Activated naive CD4-positive, alpha-beta T cell (primary cell): ENCODE data around the gene NCAPD2.
A peak's percentile ranks its signal among the peaks of the same experiment; 100 is the strongest.
"Not testable (repeated sequence)": the region's sequence is repeated elsewhere in the genome, so short reads cannot be mapped to it uniquely, and the experiment has no call there.

Experiments used
- DNase-seq, 4 experiments: peaks; one replicate each; lab custom pipeline; 2025; lab: John Stamatoyannopoulos, UW

NCAPD2 gene

GRCh38 chr12:6497291-6497690, 3.4 kb downstream of the NCAPD2 start:
- DNase-seq, result not testable (repeated sequence)

GRCh38 chr12:6500466-6500865, 6.6 kb downstream of the NCAPD2 start:
- no peak for DNase-seq

- DNase-seq, result no peak
Measured at GRCh38 chr12:6507102-6507998, 13.4 kb downstream of the NCAPD2 start.

GRCh38 chr12:6508087-6508486, 14.2 kb downstream of the NCAPD2 start:
- no peak for DNase-seq

- DNase-seq, result no peak
Measured at GRCh38 chr12:6520186-6520585, 26.3 kb downstream of the NCAPD2 start.

GRCh38 chr12:6522193-6522592, 28.3 kb downstream of the NCAPD2 start:
- DNase-seq, result no peak

- no peak for DNase-seq
Measured at GRCh38 chr12:6523708-6524107, 29.8 kb downstream of the NCAPD2 start.

- no peak for DNase-seq
Measured at GRCh38 chr12:6524648-6525047, 30.7 kb downstream of the NCAPD2 start.

- DNase-seq, result no peak
Measured at GRCh38 chr12:6526201-6526600, 32.3 kb downstream of the NCAPD2 start.

- DNase-seq, result no peak
Measured at GRCh38 chr12:6526766-6527525, 33.0 kb downstream of the NCAPD2 start.

- no peak for DNase-seq
Measured at GRCh38 chr12:6527711-6528110, 33.8 kb downstream of the NCAPD2 start.

GRCh38 chr12:6528539-6529235, 34.8 kb downstream of the NCAPD2 start:
- no peak for DNase-seq

- no peak for DNase-seq
Measured at GRCh38 chr12:6529291-6529737, 35.4 kb downstream of the NCAPD2 start.

GRCh38 chr12:6530576-6531260, 36.8 kb downstream of the NCAPD2 start:
- no peak for DNase-seq

- DNase-seq, result peak; percentile 20 to 52 (median 30)
Measured at GRCh38 chr12:6532051-6532926, 38.4 kb downstream of the NCAPD2 start.

- DNase-seq, result no peak
Measured at GRCh38 chr12:6532927-6533652, 39.2 kb downstream of the NCAPD2 start.

- DNase-seq, result no peak
Measured at GRCh38 chr12:6533653-6533922, 39.7 kb downstream of the NCAPD2 start.

- peak; percentile 69 to 79 (median 76) for DNase-seq
Measured at GRCh38 chr12:6533923-6534694, 40.2 kb downstream of the NCAPD2 start, which contains the start of gene GAPDH. Gene GAPDH (plus strand): TSS chr12:6534517. CDS start chr12:6534833, 316 bp downstream.

- DNase-seq, result no peak
Measured at GRCh38 chr12:6534695-6534944, 40.7 kb downstream of the NCAPD2 start.
